Hindlimb muscle (tissue), 1 donor: ENCODE results near the gene CPSF3. TPM values are rescaled to one million over a fixed set of nuclear protein-coding genes. Genes with fewer than 3 reads are reported as not detected.
"Not testable (repeated sequence)": the region's sequence is repeated elsewhere in the genome, so short reads cannot be mapped to it uniquely, and the experiment has no call there.

ENCODE experiments used
- DNase-seq: peaks from one replicate; pipeline ENCODE4 v3.0.0-alpha.2; 2013
- polyA plus RNA-seq: library from polyadenylated mRNA; unstranded; fragments of 120-200 nt; gene quantifications from one replicate; pipeline ENCODE4 v1.2.1, GENCODE V29; 2013; ENCODE audit not compliant: insufficient read length

CPSF3 gene
- polyA plus RNA-seq, 1 donor = 32.9 TPM

DNA sequence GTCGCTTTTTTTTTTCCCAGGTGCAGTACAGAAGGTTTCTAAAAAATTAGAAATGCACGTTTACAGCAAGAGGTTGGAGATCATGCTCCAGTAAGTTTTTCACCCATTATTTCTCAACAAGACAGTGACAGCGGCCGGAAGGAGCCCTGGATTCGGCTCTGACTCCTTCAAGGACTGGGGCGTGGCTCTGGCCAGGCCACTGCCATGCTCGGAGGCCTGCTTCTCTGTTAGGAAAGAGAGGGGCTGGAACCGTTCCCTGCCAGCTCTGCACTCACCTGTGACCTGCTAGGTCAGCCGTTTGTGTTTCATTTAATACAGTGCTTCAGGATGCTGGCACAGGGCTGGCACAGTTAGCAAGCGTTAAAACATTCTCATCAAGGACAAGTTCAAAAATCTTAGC, 44.2 kb downstream of the CPSF3 start:
- no peak for DNase-seq

DNA sequence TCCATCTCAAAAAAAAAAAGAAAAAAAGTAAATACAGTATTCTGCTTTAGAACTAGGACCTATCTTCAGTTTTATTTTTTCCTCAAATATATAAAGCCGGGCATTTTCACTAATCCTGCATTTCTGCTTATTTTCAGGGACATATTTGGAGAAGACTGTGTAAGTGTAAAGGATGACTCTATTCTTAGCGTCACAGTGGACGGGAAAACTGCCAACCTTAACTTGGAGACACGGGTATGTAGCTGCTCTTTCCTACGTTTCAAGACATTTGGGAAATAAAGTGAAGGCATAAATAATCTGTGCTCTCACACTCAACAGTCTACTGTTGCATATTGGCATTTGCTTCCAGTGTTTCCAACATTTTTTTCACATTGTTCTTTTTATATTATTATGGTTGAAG, 47.8 kb downstream of the CPSF3 start:
- no peak for DNase-seq

DNA sequence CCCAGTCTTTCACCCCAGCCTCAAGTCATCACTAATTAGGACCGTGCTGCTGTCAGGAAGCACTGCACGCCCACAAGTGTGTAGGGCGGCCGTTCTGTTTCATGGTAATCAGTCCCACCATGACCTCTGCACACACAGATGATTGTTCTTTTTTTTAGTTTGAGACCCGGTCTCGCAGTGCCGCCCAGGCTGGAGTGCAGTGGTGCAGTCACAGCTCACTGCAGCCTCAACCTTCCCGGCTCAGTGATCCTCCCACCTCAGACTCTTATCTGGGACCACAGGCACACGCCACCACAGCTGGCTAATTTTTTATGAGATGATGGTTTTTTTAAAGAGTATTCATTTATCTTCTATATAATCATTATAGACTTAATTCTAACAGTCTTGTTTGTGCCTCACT, 49.1 kb downstream of the CPSF3 start:
- no peak for DNase-seq

DNA sequence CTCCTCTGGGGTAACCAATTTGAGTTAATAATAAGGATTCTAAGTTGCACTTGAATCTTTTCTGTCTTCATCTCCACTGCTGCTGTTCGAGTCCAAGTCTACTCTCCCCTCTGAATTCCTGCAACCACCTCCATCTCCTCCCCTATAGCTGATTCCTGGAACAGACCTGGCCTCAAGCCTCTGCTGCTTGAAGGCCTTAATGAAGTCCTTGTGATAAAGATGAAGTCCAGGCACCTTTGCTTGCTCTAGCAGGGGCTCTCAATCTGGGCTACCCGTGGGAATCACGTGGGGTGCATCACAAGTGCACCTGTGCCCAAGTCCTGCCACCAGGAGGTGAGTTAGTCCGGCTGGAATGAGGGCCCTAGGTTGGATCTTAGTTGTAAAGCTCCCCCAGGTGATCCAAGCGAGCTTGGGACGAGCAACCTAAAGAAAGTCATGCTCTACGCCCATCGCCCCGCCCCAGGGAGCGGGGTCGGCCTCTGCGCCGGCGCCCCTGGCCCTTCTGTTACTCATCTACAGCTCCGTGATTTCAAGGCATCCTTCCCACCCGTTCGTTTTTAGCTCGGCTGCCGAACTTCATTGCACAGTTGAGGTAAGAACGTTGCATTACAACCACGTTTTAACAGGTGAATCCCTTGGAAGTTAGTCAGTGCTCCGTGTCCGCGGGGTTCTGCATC, 50.0 kb downstream of the CPSF3 start:
- no peak for DNase-seq

DNA sequence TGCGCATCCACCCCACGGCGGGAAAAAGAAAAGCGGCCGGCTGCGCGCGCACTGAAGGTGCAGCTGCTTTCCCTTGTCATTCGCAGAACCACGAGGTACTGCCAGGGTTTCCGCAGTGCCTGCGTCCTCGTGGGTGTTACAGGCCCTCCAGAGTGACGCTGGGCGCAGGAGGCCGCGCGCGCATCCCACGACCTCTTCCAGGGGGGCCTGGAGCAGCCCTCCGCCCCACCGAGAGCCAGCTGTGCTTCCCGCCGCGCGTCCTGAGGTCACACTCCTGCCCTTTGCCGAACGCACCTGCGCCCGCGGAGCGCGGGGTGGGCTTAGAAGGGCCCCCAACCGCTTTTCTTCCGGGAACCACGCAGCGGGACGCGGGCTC, 50.5 kb downstream of the CPSF3 start:
- peak; percentile 20 for DNase-seq

DNA sequence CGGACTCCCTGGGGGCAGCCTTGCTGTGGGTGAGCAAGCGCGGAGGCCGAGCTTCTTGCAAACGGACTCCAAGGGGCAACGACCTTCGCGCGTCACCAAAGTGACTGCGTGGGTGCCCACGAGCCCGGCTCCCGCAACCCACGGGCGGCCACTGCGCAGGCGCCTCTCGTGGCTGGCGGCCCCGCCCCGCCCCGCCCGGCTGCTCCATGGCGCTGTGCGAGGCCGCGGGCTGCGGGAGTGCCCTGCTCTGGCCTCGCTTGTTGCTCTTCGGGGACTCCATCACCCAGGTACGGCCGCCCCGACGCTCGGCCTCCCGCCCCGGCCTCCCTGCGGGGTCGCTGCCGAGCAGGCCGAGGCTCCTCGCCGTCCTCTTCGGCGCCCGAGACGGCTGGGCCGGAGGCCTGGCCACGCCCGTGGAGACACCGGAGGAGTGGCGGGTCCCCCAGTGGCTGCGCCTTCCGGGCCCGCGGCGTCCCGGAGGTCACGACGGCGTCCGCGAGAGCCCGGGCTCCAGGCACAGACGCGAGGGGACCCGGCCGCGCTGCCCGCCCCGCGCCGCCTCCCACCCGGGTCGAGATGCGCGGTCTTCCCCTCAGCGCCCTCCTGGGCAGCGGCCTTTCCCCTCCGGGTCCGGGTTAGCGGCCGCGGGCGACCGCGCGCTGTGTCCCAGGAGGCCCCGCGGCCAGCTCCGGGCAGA, 51.1 kb downstream of the CPSF3 start, which contains the start of gene IAH1:
IAH1 (plus strand) TSS at position 191 of the 697 bp plus-strand sequence; CDS start at position 207, 16 bp downstream.
- peak; percentile 65 for DNase-seq

DNA sequence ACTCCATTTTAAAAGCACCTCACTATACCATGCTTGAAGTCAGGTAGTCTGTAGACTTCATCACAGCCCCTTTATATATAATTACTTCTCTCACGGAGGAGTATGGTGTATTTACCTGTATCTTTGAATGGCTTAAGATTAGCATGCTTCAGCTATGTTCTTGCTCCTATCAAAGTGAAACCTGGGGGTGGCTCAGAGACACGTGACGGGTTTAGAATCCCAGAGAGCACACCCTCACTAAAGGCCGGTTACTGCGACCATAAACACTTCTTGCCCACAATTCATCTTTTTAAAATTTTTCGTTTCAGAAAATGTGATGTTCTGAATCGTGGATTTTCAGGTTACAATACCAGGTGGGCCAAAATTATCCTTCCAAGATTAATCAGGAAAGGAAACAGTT, 54.5 kb downstream of the CPSF3 start:
- no peak for DNase-seq

DNA sequence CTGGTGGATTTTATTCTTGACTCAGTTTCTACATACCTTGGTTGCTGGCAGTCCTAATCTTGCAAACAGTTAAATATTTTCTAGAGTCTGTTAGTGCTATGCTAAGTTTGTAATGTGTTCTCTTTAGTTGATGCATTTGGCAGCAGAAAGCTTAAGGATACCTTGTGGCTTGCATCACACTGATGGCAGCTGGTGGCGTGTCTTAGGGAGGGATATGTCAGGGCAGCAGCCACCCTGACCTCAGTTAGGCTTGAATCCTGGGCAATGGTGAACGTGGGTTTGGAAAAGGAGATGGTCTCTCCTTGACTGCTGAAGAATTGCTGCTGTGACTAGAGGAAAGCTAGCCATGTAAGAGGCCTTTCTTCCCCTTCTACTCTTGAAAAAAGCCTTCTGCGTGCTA, 55.1 kb downstream of the CPSF3 start:
- DNase-seq = no peak

DNA sequence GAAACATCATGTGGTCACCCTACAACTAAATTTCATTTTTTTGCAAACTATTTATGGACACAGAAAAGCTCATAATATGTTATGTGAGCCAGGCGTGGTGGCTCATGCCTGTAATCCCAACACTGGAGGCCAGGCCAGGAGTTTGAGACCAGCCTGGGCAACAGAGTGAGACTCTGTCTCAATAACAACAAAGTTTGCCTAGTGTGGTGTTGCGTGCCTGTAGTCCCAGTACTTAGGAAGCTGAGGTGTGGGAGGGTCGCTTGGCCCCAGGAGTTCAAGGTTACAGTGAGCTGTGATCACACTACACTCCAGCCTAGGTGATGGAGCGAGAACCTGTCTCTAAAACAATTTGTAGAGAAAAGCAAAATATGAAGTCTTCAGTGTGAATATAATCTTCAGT, 56.7 kb downstream of the CPSF3 start:
- DNase-seq = no peak

DNA sequence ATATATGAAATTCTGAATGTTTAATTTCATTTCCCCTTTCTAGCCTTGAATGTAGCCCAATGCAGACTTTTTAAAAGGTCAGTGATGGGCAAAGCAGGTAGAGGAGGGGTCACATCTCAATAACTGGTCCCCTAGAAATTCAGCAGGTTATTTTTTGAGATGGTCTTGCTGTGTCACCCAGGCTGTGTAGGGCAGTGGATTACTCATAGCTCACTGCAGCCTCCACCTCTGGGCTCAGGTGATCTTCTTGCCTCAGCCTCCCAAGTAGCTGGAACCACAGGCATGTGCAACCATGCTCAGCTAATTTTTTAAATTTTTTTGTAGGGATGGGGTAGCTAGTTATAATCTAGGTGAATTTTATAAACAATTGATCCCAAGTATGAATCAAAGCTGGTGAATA, 59.7 kb downstream of the CPSF3 start:
- no peak for DNase-seq

DNA sequence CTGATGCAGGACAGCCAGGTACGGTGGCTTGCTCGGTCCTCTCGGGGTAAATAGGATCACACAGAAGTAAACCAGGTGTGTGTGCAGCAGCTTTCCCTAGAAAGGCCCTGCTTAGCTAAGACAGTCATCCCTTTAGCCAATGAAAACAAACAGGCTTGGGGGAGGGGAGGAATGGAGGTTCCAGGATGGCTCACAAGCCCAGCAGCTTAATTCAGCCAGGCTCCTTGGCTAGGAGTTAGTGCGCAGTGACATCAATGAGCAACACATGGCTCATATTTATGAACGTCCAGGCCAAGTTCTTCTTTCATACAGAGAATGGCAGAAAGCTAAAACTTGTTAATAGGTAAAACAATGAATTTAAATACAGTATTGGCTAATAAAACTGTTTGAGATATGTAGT, 61.1 kb downstream of the CPSF3 start:
- DNase-seq = no peak

DNA sequence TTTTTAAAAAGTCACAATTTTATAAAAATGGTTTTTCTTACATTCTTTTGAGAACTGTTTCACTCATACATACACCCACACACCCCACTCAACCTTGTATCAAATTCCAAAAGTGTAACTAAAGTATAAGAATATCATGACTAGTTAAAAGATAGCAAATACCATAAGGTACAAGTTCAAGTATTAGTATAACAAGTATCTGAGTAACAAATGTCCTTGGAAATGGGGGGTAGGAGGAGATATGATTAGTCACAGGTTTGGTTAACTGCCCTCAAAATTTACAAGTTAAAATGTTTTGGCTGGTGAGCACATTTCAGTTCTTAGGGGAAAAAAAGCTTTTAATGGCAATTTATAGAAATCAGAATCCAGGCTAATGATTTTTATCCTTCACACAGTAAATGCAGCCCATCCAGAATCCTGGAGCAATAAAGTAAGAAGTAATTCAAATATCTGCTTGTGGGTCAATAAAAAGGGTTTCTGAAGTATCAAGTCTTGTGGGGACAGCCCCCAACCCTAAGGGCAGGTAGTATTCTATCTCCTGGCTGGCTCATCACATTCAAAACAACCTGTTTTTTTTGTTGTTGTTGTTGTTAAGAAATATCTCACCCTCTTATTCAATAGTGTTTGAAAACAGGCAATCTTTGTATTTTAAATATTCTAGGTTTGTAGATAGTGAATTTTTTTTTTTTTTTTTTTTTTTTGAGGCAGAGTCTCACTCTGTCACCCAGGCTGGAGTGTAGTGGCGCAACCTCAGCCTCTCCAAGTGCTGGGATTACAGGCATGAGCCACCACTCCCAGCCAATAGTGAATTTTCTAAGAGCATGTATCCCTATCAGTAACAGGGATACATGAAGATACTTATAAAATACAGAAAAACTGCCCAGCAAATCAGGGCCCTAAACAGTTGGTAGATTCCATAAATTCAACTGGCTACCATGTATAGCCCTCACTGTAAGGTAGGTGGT, 65.4 kb downstream of the CPSF3 start:
- no peak for DNase-seq

DNA sequence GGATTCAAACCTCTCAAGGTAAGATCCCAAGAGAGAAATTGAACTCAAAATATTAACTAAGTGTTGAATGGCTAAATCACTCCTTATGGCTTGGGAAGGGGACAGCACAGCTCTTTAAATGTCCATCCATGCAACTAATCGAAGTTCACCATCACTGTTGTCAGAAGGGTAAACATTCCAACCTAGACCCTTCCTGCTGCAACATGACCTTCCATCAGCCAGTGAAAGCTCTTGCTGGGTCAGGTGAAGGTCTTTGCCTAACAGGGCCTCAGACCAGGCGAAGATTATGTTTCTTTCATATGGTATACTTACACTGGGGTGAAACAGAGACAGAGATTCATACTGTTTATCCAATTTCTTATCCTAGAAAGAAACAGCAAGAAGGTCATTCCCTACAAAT, 67.3 kb downstream of the CPSF3 start:
- no peak for DNase-seq

DNA sequence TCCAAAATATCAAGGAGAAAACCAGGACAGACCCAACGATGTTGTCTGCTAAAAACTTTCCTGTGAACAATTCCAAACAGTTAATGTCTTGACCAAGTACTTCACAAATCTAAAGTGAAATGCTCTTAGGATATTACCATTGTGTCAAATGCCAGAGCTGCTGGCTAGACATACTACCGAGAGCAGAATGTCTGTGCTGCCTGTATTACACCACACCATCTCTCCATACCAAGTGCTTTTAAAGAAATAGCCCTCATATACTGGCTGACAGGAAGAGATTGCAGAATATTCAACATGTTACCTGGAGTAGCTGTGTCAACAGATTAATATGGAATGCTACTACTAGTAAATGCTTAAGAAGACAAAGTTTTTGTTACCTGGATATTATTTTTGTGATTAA, 69.5 kb downstream of the CPSF3 start:
- no peak for DNase-seq

DNA sequence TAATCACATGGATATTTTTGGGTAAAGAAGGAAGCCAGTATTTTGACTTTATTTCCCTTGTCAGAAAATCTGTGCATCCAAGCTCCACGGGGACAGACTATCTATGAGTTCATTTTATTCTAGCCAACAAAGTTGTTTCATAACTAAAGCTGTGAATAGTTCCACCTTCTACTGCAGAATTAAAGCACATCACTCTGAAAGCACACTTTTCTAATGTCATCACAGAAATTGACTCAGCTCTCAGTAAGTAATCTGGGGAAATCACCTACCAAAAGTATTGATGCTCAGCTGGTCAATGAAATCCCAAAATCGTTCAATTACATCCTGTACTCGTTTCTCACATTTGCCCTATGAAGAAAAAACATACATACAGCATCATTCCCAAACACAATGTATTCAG, 70.0 kb downstream of the CPSF3 start:
- DNase-seq = no peak

DNA sequence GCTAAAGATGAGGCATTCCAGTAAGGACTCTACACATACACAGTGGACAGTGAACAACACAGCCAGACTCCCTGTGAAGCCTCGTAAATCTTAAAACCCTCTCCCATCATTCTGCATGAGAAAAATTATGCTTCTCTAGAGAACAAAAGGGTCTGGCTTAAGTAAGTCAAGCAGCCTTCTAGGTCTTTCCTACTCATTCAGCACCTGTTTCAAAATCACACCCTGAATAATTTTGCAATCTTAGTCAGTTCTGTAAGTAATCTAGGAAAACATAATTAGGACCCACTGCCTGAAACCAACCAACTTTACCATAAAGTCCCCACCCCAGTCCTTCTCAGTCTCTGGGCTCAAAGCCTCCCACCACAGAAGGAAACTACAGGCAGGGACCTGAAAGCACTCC, 70.6 kb downstream of the CPSF3 start:
- no peak for DNase-seq

DNA sequence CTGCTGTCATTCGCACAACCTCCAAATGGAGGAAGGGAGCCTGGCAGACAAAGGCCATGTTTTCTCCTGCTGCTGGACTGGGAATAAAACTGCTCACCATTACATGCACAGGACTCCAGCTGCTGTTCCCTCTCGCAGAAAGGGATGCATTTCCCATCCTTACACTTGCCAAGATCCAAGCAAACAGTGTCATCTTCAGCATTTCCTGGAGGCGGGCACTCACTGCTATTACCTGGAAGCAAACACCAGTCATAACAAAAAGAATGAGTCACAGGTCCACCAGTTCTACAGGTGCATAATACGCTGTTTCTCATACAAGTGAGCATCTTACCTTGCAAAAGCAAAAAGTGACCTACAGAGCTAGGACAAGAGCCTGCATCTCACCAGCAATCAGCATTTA, 73.6 kb downstream of the CPSF3 start:
- DNase-seq = no peak

DNA sequence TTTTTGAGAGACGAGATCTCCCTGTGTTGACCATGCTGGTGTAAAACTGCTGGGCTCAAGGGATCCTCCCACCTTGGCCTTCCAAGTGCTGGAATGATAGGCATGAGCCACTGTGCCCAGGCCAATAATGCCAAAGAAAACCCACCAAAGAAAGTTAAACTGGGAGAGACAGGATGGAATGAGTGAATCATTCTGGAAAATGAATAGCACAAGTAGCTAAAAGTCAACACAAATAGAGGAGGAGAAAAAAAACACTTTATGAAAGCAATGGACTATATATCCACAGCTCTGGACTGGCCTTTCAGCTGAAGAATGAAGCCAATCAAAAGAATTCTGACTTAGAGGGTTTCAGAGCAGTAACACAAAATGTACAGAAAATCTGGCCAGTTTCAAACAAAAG, 74.8 kb downstream of the CPSF3 start:
- DNase-seq = no peak

DNA sequence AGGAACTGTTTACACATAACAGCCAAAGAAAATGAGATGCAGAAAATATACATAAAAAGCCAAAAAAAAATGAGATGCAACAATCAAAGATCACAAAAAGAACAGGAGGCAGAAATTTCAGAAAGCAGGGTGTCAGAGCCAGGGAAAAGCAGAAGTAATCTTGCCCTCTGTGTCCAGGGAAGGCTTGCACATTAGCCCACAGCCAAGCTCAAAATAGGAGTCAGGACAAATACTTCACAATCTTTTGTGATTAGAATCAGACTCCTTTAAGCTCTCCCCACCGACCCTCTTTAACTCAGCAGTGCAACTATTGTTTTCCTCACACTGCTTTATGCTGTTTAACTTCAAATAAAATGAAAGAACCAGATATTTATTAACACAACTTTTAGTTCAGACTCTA, 85.5 kb downstream of the CPSF3 start:
- no peak for DNase-seq

DNA sequence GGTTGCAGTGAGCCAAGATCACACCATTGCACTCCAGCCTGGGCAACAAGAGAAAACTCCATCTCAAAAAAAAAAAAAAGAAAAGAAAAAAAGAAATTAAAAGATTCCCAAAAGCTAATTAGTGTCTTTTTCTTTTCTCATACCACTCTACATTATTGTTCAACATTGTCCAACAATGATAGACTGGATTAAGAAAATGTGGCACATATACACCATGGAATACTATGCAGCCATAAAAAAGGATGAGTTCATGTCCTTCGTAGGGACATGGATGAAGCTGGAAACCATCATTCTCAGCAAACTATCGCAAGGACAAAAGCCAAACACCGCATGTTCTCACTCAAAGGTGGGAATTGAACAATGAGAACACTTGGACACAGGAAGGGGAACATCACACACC, 90.5 kb downstream of the CPSF3 start:
- DNase-seq = not testable (repeated sequence)

DNA sequence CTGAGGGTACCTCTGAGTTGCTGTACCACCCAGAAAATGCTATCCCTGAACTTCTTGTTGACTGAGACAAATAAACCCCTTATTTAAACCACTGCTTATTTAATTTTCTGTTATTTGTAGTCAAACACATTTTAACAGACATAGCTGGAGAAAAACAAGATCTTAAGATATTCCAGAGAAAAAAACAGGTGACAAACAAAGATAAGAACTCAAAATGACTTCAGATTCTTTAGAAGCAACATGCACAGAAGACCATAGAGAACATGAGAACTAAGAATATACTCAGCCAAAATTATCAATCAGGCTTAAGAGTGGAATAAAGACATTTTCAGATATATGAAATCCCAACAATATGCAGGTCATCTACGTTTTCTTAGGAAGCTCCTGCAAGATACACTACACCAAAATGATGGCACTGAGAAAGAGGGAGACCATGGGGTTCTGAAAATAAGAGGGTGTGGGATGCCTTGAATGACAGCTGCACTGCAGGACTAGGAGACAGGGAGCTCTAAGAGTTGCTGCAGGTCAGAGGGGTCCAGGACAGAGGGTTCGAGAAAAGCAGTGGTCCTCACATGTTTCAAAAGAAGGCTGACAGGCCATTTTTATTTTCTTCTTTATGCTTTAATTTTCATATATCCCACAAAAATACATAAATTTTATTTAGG, 93.8 kb downstream of the CPSF3 start:
- DNase-seq = no peak

DNA sequence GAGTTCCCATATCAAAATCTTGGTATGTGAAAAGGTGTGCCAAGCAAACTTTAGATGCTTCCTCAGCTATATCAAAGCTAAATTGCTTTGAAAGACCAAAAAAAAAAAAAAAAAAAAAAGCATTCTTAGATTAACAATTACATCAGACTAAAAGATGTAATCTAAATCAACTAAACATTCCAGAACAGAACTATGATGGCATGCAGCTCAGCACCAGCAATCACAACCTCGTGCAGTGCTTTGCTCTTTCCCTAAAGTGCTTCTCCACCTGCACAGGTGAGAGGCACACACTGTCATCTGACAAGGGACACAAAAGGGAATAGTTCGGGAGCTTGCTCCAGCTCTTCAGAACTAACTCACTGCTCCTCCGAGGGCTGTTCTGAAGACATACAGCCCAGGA, 94.7 kb downstream of the CPSF3 start:
- no peak for DNase-seq

DNA sequence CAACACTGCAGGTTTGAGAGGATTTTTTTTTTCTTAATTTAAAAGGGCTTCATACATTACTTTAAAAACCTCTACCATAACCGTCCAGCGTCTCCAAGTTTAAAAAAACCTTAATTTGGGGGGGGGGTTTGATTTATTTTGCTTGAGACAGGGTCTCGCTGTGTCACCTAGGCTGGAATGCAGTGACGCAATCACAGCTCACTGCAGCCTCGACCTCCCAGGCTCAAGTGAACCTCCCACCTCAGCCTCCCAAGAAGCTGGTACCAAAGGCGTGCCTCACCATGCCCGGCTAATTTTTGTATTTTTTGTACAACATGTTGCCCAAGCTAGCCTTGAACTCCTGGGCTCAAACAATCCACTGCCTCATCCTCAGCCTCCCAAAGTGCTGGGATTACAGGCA, 95.3 kb downstream of the CPSF3 start:
- DNase-seq = no peak
